ENCODE data around the gene UMODL1. TPM values are rescaled to one million over a fixed set of nuclear protein-coding genes. Genes with fewer than 3 reads are reported as not detected.
A peak's percentile ranks its signal among the peaks of the same experiment; 100 is the strongest.

The UMODL1 gene
- total and polyA plus RNA-seq, 10 of the 15 experiments (the other 5 are each of a cell fraction or from before 2014, with no cell fraction given), result 0.01 to 0.11 (median 0.03) TPM; not detected in 5

DNA sequence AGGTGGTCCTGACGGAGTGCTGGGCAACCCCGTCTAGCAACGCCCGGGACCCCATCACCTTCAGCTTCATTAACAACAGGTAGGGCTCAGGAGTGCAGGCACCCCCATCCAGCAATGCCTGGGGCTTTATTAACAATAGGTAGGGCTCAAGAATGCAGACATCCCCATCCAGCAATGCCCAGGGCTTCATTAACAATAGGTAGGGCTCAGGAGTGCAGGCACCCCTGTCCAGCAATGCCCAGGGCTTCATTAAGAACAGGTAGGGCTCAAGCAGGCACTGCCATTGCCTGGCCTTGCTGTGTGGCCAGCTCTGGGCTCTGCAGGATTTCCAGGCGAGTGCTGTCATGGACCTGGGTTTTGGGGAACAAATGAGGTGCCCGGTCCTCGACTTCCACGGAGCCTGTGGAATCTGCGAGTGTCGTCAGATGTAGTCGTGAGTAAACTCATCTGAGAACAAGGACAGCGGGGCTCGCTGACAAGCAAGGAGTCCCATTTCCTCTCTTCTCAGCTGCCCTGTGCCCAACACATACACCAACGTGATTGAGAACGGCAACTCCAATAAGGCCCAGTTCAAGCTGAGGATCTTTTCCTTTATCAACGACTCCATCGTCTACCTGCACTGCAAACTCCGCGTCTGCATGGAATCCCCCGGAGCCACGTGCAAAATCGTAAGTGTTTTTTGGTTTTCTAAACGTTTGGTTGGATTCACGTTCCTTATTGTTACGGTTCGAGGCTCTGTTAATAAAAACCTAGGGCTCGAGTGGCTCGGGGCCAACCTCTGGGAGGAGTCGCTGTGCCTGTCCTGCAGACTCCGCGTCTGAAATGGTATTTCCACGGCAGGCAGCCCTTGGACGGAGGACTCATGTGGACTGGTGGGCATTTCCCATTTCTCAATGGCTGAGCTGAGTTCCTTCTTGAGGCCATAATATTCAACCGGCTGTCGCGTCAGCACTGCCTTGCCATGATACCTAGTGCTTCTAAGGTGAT lies 56.3 kb downstream of the UMODL1 start (continued):
- TF ChIP-seq MXI1 (IDR thresholded peaks at IDR 0.05; ENCODE audit: low read depth, low read length) (no peak), TARDBP (IDR thresholded peaks at IDR 0.05; ENCODE audit: borderline replicate concordance) (no peak), IKZF1 (conservative IDR thresholded peaks at IDR 0.05) (no peak)

DNA sequence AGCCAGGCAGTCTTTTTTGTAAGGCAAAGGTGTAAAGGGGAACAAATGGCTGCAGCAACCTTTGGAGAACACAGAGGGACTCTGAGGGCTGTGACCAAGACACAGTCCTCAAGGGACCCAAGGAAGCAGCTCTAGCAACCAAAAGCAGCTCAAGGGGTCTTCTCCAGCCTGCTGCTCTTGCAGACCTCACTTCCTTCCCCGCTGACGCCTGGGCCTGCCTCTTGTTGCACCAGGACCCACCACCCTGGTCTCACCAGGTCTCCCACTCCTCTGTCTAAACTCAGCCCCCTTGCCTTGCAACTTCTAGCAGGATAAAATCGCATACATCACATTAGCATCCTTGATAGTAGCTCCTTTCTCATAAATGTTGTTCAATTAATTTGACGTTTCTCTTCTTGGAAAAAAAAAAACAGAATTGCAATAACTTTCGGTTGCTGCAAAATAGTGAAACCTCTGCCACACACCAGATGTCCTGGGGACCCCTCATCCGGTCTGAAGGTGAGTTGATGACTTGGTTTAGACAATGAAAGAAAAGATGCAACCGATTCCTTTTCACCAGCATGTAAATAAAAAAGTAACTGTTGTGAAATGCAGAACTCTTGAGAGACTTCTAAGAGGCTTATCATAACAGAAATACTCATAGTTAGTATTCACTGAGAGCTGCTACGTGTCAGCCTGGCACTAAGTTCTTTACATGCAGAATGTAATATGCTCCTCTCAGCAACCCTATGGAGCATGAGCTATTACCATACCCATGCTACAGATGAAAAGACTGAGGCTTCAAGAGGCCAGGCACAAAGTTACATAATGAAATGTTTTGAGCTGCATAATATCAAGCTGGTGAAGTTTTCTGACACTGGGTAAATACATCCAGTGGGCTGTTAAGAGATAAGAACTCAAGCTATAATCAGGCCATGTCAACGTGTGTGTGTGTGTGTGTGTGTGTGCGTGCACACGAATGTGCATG lies 58.5 kb downstream of the UMODL1 start:
- Histone ChIP-seq H3K4me2 (ENCODE audit: control insufficient read depth, insufficient read depth) (peak overlapping the region; percentile 57; the same call in 1 of the 2 replicates), H3K27me3 (replicated peaks in 1 of 2; ENCODE audit: control insufficient read depth in 2 of 2, insufficient read depth in 2 of 2, low read length in 1 of 2) (no peaks in the 10 kb centered on the region), H3K4me3 (no peak overlapping the region), H3K79me2 (ENCODE audit: control insufficient read depth, insufficient read depth, low read length) (no peaks in the 10 kb centered on the region), H3K36me3 (ENCODE audit: control insufficient read depth in 2 of 2, insufficient read depth in 2 of 2, low read length in 1 of 2) (no peaks in the 10 kb centered on the region), H3K27ac (ENCODE audit: control insufficient read depth, insufficient read depth) (no peak overlapping the region), H4K20me1 (ENCODE audit: control insufficient read depth, insufficient read depth) (no peaks in the 10 kb centered on the region), H2AFZ (ENCODE audit: control insufficient read depth, low read depth, low read length) (no peak overlapping the region), H3K9ac (ENCODE audit: control insufficient read depth, insufficient read depth, low read length) (no peak overlapping the region), H3K4me1 (ENCODE audit: control insufficient read depth, insufficient read depth, low read length) (peaks cover 10% of the 10 kb centered on the region), H3K9me3 (replicated peaks; ENCODE audit: control insufficient read depth, insufficient read depth, low read length) (no peaks in the 10 kb centered on the region)
- peak; percentile 30; the same call in 2 of the 3 replicates for ATAC-seq
- BruUV-seq (replicated peaks), result no TSS peak
- no peak for DNase-seq (ENCODE audit: low read depth, low spot score)
- ChIA-PET CTCF (interaction anchor here (0.7 to 1.5 kb wide), 7 partner anchors 9 to 517 kb away, joined by 3 to 8 read pairs (median 7); no protein-coding TSS in a partner anchor), RAD21 (ENCODE audit: unreplicated experiment) (interaction anchor here (1.1 to 1.8 kb wide), 2 partner anchors 12 to 16 kb away, joined by 4 to 7 read pairs; no protein-coding TSS in a partner anchor), SMC1A (ENCODE audit: uncharacterized antibody, unreplicated experiment) (interaction anchor here (1.0 to 1.6 kb wide), 6 partner anchors 9 to 313 kb away, joined by 3 to 5 read pairs (median 4); no protein-coding TSS in a partner anchor), POLR2A (interaction anchor here (0.6 to 1.2 kb wide), 5 partner anchors 127 to 847 kb away, joined by 3 to 5 read pairs (median 3); no protein-coding TSS in a partner anchor)
- WGBS (ENCODE audit: insufficient coverage, insufficient replicate concordance, low lambda C conversion rate, missing lambda C conversion rate), result 18% methylated on average over 11 of the region's 11 CpGs
- FAIRE-seq, result peak; percentile 54
- in situ Hi-C loops (cut with MboI), result loop anchor here (5.0 kb wide), 1 partner anchor 48 kb away; no protein-coding TSS in a partner anchor
- intact Hi-C loops (cut with micrococcal nuclease; ENCODE audit: unreplicated experiment), result no loop called here
- TF ChIP-seq PKNOX1 (IDR thresholded peaks at IDR 0.05), result no peak
- TF ChIP-seq NFYA (IDR thresholded peaks at IDR 0.05; ENCODE audit: borderline replicate concordance, low read depth, low read length), result no peak
- TF ChIP-seq TAF1 (IDR thresholded peaks at IDR 0.05; ENCODE audit: borderline replicate concordance, low read depth, low read length), result no peak
- TF ChIP-seq, protein P1, sequence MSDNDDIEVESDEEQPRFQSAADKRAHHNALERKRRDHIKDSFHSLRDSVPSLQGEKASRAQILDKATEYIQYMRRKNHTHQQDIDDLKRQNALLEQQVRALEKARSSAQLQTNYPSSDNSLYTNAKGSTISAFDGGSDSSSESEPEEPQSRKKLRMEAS (IDR thresholded peaks at IDR 0.05; ENCODE audit: low read depth, low read length), result no peak
- TF ChIP-seq, protein P2, sequence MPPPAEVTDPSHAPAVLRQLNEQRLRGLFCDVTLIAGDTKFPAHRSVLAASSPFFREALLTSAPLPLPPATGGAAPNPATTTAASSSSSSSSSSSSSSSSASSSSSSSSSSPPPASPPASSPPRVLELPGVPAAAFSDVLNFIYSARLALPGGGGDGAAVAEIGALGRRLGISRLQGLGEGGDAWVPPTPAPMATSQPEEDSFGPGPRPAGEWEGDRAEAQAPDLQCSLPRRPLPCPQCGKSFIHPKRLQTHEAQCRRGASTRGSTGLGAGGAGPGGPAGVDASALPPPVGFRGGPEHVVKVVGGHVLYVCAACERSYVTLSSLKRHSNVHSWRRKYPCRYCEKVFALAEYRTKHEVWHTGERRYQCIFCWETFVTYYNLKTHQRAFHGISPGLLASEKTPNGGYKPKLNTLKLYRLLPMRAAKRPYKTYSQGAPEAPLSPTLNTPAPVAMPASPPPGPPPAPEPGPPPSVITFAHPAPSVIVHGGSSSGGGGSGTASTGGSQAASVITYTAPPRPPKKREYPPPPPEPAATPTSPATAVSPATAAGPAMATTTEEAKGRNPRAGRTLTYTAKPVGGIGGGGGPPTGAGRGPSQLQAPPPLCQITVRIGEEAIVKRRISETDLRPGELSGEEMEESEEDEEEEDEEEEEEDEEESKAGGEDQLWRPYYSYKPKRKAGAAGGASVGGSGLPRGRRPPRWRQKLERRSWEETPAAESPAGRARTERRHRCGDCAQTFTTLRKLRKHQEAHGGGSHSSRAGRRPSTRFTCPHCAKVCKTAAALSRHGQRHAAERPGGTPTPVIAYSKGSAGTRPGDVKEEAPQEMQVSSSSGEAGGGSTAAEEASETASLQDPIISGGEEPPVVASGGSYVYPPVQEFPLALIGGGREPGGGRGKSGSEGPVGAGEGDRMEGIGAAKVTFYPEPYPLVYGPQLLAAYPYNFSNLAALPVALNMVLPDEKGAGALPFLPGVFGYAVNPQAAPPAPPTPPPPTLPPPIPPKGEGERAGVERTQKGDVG (CRISPR knock-in tag; IDR thresholded peaks at IDR 0.05), result no peak
- TF ChIP-seq EZH2 (IDR thresholded peaks at IDR 0.05; ENCODE audit: borderline replicate concordance, control insufficient read depth, low read depth, low read length), result no peak
- TF ChIP-seq SREBF2 (IDR thresholded peaks at IDR 0.05; ENCODE audit: low read length), result no peak
- no peak for TF ChIP-seq SUPT20H (IDR thresholded peaks at IDR 0.05; ENCODE audit: borderline replicate concordance, control insufficient read depth, low read depth, low read length)
- TF ChIP-seq BACH1 (IDR thresholded peaks at IDR 0.05; ENCODE audit: borderline replicate concordance), result no peak
- TF ChIP-seq SUZ12 (IDR thresholded peaks at IDR 0.05; ENCODE audit: unreplicated experiment), result no peak
- TF ChIP-seq ZNF217 (IDR thresholded peaks at IDR 0.05), result no peak

Data from GM12878 (cell line).